ENCODE measurements around the gene ACSL1. TPM values are rescaled to one million over a fixed set of nuclear protein-coding genes. Genes with fewer than 3 reads are reported as not detected.

Gene ACSL1
- total and polyA plus RNA-seq, 9 of the 15 experiments (the other 6 are each of a cell fraction or from before 2014, with no cell fraction given), result 6.7 to 24.1 (median 15.0) TPM

- TF ChIP-seq ARID4B (CRISPR knock-in tag; IDR thresholded peaks at IDR 0.05) (no peak), HDAC1 (IDR thresholded peaks at IDR 0.05) (peak in 1 of 2 experiments; percentile 54; a peak in 2 of 4 replicates), EP300 (IDR thresholded peaks at IDR 0.05; ENCODE audit: low read length) (peak; percentile 81), ZNF12 (CRISPR knock-in tag; IDR thresholded peaks at IDR 0.05) (no peak), TFAM (CRISPR knock-in tag; conservative IDR thresholded peaks at IDR 0.05) (no peak), NR4A1 (CRISPR knock-in tag; IDR thresholded peaks at IDR 0.05) (no peak), NR4A1 (tag; IDR thresholded peaks at IDR 0.05) (0 out of 2 replicates have a peak, but pooled peaks have one; percentile 56), NFRKB (IDR thresholded peaks at IDR 0.05; ENCODE audit: low read depth) (peak; percentile 92; the same call in 1 of the 2 replicates), ZNF583 (CRISPR knock-in tag; IDR thresholded peaks at IDR 0.05) (no peak), TBP (optimal IDR thresholded peaks at IDR 0.05; ENCODE audit: low read depth, low read length) (peak; percentile 85), GABPB1 (CRISPR knock-in tag; IDR thresholded peaks at IDR 0.05) (peak; percentile 53; the same call in 1 of the 2 replicates), ZNF830 (CRISPR knock-in tag; IDR thresholded peaks at IDR 0.05) (no peak), HMG20B (CRISPR knock-in tag; IDR thresholded peaks at IDR 0.05) (no peak), SMAD1 (IDR thresholded peaks at IDR 0.05; ENCODE audit: low read depth, low read length, partially characterized antibody) (peak; percentile 6), CEBPG (CRISPR knock-in tag; IDR thresholded peaks at IDR 0.05) (no peak), CEBPG (tag; conservative IDR thresholded peaks at IDR 0.05 in 1 of 2, IDR thresholded peaks at IDR 0.05 in 1 of 2) (no peak), KAT8 (IDR thresholded peaks at IDR 0.05; ENCODE audit: low read depth) (no peak), ZBTB26 (CRISPR knock-in tag; IDR thresholded peaks at IDR 0.05) (no peak), STAT5A (IDR thresholded peaks at IDR 0.05; ENCODE audit: borderline replicate concordance, low read length) (peak; percentile 43; the same call in 1 of the 2 replicates), RFX1 (IDR thresholded peaks at IDR 0.05) (no peak), MTF1 (CRISPR knock-in tag; IDR thresholded peaks at IDR 0.05; ENCODE audit: borderline replicate concordance) (no peak), ZNF589 (CRISPR knock-in tag; IDR thresholded peaks at IDR 0.05; ENCODE audit: low read depth) (peak; percentile 78; the same call in 1 of the 2 replicates), ZKSCAN8 (CRISPR knock-in tag; IDR thresholded peaks at IDR 0.05) (no peak), ETS1 (conservative IDR thresholded peaks at IDR 0.05; ENCODE audit: control insufficient read depth, low read depth, low read length) (no peak)
These were observed 18.3 kb upstream of the ACSL1 start (continued) for GRCh38 chr4:184843984-184844554.

Data from K562 (cell line).